Esophagus mucosa (tissue), 1 donor: Measurements from ENCODE around the gene SORCS2. TPM values are rescaled to one million over a fixed set of nuclear protein-coding genes. Genes with fewer than 3 reads are reported as not detected.
"Not testable (repeated sequence)": the region's sequence is repeated elsewhere in the genome, so short reads cannot be mapped to it uniquely, and the experiment has no call there.

Source experiments
- ATAC-seq: fragments of 200-7000 bp; cut with Tn5 transposase; one replicate; pipeline ENCODE4 v1.9.1; 2020
- total RNA-seq: library from RNA; stranded (reverse); gene quantifications from one replicate; pipeline ENCODE4 v1.2.4, GENCODE V29; 2023
- donor health status: DM: yes; HTN: yes; CAD: no.

The SORCS2 gene
- total RNA-seq, 1 donor from 2014 or later, result 5.0 TPM

GRCh38 chr4:7430965-7431695 is 238.8 kb downstream of the SORCS2 start:
- no peak for ATAC-seq

GRCh38 chr4:7431696-7432530 is 239.6 kb downstream of the SORCS2 start:
- ATAC-seq, result peak; percentile 64

- ATAC-seq, result no peak
These were observed 240.4 kb downstream of the SORCS2 start for GRCh38 chr4:7432531-7433375.

- ATAC-seq, result no peak
These were observed 241.2 kb downstream of the SORCS2 start for GRCh38 chr4:7433376-7434140.

- no peak for ATAC-seq
These were observed 241.9 kb downstream of the SORCS2 start for GRCh38 chr4:7434141-7434765.

GRCh38 chr4:7434766-7435150 is 242.4 kb downstream of the SORCS2 start, which contains the start of gene PSAPL1:
PSAPL1 (minus strand) TSS chr4:7434930; CDS start chr4:7434879, 51 bp downstream.
- ATAC-seq, result peak; percentile 86

- ATAC-seq, result no peak
These were observed 243.2 kb downstream of the SORCS2 start for GRCh38 chr4:7435471-7436061.

GRCh38 chr4:7436256-7436655 is 243.9 kb downstream of the SORCS2 start:
- no peak for ATAC-seq

GRCh38 chr4:7439699-7440098 is 247.4 kb downstream of the SORCS2 start:
- no peak for ATAC-seq

GRCh38 chr4:7441201-7441600 is 248.9 kb downstream of the SORCS2 start:
- peak; percentile 25 for ATAC-seq

- ATAC-seq, result no peak
These were observed 250.3 kb downstream of the SORCS2 start for GRCh38 chr4:7442574-7443162.

GRCh38 chr4:7444314-7444713 is 252.0 kb downstream of the SORCS2 start:
- no peak for ATAC-seq

GRCh38 chr4:7444731-7445130 is 252.4 kb downstream of the SORCS2 start:
- peak; percentile 66 for ATAC-seq

- ATAC-seq, result no peak
These were observed 254.9 kb downstream of the SORCS2 start for GRCh38 chr4:7447236-7447635.

GRCh38 chr4:7448036-7448435 is 255.7 kb downstream of the SORCS2 start:
- ATAC-seq, result no peak

- ATAC-seq, result no peak
These were observed 258.6 kb downstream of the SORCS2 start for GRCh38 chr4:7450775-7451433.

GRCh38 chr4:7451434-7451789 is 259.1 kb downstream of the SORCS2 start:
- ATAC-seq, result no peak

- no peak for ATAC-seq
These were observed 259.5 kb downstream of the SORCS2 start for GRCh38 chr4:7451800-7452199.

- not testable (repeated sequence) for ATAC-seq
These were observed 260.5 kb downstream of the SORCS2 start for GRCh38 chr4:7452802-7453201.
